Testis (tissue), 3 donors: ENCODE results near the gene IQCH. TPM values are rescaled to one million over a fixed set of nuclear protein-coding genes. Genes with fewer than 3 reads are reported as not detected.

Experiments used
- DNase-seq: peaks from one replicate; pipeline ENCODE4 v3.0.0-alpha.2; 2019
- H3K27ac ChIP-seq, 2 donors: fragments of 200-600 bp; sonication (generic); one replicate each; pipeline ENCODE4 v1.5.1; 2019
- H3K27me3 ChIP-seq: fragments of 200-600 bp; sonication (generic); one replicate; pipeline ENCODE4 v1.5.1; 2019
- H3K36me3 ChIP-seq: fragments of 200-600 bp; sonication (generic); one replicate; pipeline ENCODE4 v1.5.1; 2017; ENCODE audit warnings: low read depth; ENCODE audit errors: missing control alignments
- H3K4me1 ChIP-seq: fragments of 200-600 bp; sonication (generic); one replicate; pipeline ENCODE4 v1.5.1; 2019
- H3K4me3 ChIP-seq, 2 donors: fragments of 200-600 bp; sonication (generic); one replicate each; pipeline ENCODE4 v1.5.1; 2017 to 2019
- H3K9me3 ChIP-seq: fragments of 200-600 bp; sonication (generic); one replicate; pipeline ENCODE4 v1.5.1; 2017
- POLR2A ChIP-seq: fragments of 450-650 bp; IDR thresholded peaks from one replicate; pipeline ENCODE4 v1.6.1; 2017; ENCODE audit warnings: antibody characterized with exemption, mild to moderate bottlenecking, moderate library complexity
- WGBS, 2 donors: methylation state at CpG; one replicate each; pipeline ENCODE4 v1.1.5; 2018; 5-methylcytosine and 5-hydroxymethylcytosine counted together
- intact Hi-C: fragments of 100-400 bp; cut with DNase I; formaldehyde crosslinking; loops from one replicate; pipeline ENCODE4 v1.15.1; 2023; ENCODE audit warnings: low total_unique reads
- polyA plus RNA-seq: library from polyadenylated mRNA; stranded (reverse); fragments of 350-450 nt; fragmentation: Illumina TruSeq; extraction: RNeasy Lipid Tissue Mini Kit (QIAGEN cat#74804); gene quantifications from one replicate; pipeline ENCODE4 v1.2.3, GENCODE V29; 2014; ENCODE audit warnings: low read depth, low replicate concordance; ENCODE audit not compliant: insufficient read depth
- total RNA-seq, 2 donors: library from RNA; depleted of rRNA; stranded (reverse); fragments of >200 nt; gene quantifications; one replicate each; pipeline ENCODE4 v1.2.3, GENCODE V29; 2016
- TF ChIP-seq, protein P1 (sequence below), 3 experiments: fragments of 450-650 bp in 2 of 3; fragments of 200-600 bp in 1 of 3; sonication (generic) in 1 of 3; IDR thresholded peaks; one replicate each; pipeline ENCODE4 v1.5.1; 2016 to 2019; ENCODE audit warnings: antibody characterized with exemption in 3 of 3, mild to moderate bottlenecking in 2 of 3, moderate library complexity in 1 of 3

IQCH gene
- total and polyA plus RNA-seq, 3 donors from 2014 or later = 23.5 to 42.2 (median 31.9) TPM

DNA sequence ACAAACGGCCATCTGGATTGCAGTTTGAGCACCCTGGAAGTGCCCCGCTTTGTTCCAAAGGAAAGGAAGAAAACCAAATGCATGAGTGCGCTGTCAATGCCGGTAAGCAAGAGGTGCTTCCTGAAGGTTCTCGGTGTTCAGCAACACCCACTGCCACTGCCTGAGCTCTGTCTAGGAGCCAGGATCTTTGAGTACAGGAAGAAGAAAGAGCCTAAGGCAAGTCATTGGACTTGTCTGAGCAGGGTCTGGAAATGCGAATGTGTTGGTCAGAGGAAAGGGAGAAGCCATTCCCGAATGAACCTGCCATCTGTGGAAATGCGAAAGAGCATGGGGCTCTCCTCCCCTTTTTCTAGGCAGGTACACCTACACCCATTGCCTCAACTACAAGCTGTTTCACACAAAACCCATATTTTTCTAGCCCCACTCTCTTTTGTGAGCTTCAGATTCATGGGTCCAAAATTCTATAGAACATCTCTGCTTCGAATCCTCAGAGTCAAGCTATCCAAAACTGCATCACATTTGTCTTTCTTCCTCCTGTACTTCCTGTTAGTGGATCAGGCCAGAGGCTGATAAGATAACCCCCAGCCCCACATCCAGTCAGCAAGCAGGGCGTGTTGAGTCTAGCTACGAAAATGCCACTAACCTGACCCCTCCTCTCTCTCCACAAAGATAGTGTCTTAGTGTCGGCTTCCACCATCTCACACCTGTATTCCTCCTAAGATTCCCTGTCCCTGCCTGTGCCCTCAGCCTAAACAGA, 210.8 kb downstream of the IQCH start:
- H3K9me3 ChIP-seq = no peaks in the 10 kb centered on the region
- no peak overlapping the region for H3K27ac ChIP-seq
- no peaks in the 10 kb centered on the region for H3K4me1 ChIP-seq
- TF ChIP-seq POLR2A = no peak
- TF ChIP-seq, protein P1, sequence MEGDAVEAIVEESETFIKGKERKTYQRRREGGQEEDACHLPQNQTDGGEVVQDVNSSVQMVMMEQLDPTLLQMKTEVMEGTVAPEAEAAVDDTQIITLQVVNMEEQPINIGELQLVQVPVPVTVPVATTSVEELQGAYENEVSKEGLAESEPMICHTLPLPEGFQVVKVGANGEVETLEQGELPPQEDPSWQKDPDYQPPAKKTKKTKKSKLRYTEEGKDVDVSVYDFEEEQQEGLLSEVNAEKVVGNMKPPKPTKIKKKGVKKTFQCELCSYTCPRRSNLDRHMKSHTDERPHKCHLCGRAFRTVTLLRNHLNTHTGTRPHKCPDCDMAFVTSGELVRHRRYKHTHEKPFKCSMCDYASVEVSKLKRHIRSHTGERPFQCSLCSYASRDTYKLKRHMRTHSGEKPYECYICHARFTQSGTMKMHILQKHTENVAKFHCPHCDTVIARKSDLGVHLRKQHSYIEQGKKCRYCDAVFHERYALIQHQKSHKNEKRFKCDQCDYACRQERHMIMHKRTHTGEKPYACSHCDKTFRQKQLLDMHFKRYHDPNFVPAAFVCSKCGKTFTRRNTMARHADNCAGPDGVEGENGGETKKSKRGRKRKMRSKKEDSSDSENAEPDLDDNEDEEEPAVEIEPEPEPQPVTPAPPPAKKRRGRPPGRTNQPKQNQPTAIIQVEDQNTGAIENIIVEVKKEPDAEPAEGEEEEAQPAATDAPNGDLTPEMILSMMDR (IDR thresholded peaks at IDR 0.05) = no peak
- no peaks in the 10 kb centered on the region for H3K36me3 ChIP-seq
- H3K4me3 ChIP-seq = no peak overlapping the region
- no peaks in the 10 kb centered on the region for H3K27me3 ChIP-seq
- no peak for DNase-seq
- intact Hi-C loops = no loop called here
- 91 to 96% methylated on average over 11 to 12 of the region's 12 CpGs for WGBS, 2 donors

DNA sequence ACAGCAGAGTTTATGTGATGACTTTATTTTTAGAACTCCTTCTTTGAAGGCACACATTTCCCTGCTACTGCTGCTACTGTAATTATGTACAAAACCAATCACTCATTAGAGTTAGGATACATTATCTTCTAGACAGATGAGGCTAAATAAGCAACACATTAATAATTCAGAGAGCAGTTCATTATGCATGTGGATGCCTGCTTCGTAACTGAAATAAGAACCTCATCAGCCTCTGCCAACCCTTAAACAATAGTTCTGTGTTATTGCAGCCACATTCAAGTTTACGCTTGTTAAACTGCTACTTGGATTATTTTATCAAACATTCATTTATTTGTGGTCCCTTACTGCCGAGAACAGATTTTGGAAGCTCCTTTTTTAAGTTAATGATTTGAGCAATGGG, 213.8 kb downstream of the IQCH start:
- TF ChIP-seq, protein P1 (IDR thresholded peaks at IDR 0.05) = no peak
- no peak for TF ChIP-seq POLR2A
- Histone ChIP-seq H3K36me3 (no peaks in the 10 kb centered on the region), H3K4me3 (no peak overlapping the region), H3K27me3 (no peaks in the 10 kb centered on the region), H3K4me1 (no peaks in the 10 kb centered on the region), H3K27ac (no peak overlapping the region), H3K9me3 (no peaks in the 10 kb centered on the region)
- 73 to 74% methylated on average over 3 of the region's 3 CpGs for WGBS, 2 donors
- intact Hi-C loops = no loop called here
- DNase-seq = no peak

DNA sequence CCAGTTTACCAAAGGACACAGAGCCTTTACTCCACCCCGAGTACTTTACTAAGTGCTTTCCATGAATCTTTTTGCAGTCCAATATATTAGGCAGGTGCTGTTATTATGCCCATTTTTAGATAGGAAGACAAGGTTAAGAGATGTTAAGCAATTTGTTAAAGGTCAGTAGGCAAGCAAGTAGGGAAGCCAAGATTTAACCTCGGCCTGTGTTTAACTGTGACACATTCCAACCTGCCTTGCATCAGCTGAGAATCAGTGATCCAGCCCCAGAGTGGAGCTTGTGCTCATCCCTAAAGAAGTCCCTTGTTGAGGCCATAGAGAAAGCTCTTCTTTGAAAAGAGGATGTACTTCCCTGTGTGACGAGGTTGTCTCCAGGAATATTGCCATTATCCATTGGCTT, 215.1 kb downstream of the IQCH start:
- intact Hi-C loops = no loop called here

DNA sequence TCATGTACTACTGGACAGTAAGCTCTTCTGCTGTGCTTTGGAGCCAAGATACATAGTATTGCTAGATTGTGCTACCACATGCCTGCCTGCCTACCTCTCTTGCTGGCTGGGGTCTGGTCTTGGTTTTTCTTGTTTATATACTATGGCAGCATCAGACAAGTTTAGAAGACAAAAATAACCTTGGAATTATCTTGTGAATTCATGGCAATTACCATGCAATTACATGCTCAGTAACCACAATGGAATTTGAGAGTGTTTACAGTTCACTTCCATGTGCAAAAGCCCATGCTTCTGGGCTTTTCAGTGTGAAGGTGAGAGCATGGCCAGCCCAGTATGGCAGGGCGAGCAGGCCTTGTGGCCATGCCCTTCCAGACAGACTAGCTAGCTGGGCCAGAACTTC, 218.4 kb downstream of the IQCH start:
- DNase-seq = no peak
- WGBS, 2 donors = 86 to 100% methylated on average over 1 of the region's 1 CpG
- H3K27ac ChIP-seq = no peak overlapping the region
- H3K4me3 ChIP-seq = no peak overlapping the region
- no peaks in the 10 kb centered on the region for H3K27me3 ChIP-seq
- intact Hi-C loops = no loop called here
- H3K36me3 ChIP-seq = no peaks in the 10 kb centered on the region
- TF ChIP-seq, protein P1 (IDR thresholded peaks at IDR 0.05) = no peak
- no peak for TF ChIP-seq POLR2A
- H3K9me3 ChIP-seq = no peaks in the 10 kb centered on the region
- no peaks in the 10 kb centered on the region for H3K4me1 ChIP-seq

More for the DNA sequence above, 215.1 kb downstream of the IQCH start:
- Histone ChIP-seq H3K36me3 (no peaks in the 10 kb centered on the region), H3K4me3 (no peak overlapping the region), H3K9me3 (no peaks in the 10 kb centered on the region), H3K4me1 (no peaks in the 10 kb centered on the region), H3K27ac (no peak overlapping the region), H3K27me3 (no peaks in the 10 kb centered on the region)
- no peak for DNase-seq
- 73 to 77% methylated on average over 3 of the region's 3 CpGs for WGBS, 2 donors
- no peak for TF ChIP-seq POLR2A
- TF ChIP-seq, protein P1 (IDR thresholded peaks at IDR 0.05) = no peak
